PFSK-1 (cell line): ENCODE results near the gene MAP3K9.

ENCODE experiments used
- FOXP2 ChIP-seq: optimal IDR thresholded peaks from 2 replicates; pipeline ENCODE3; 2011; ENCODE audit warnings: borderline replicate concordance, control low read depth, inconsistent platforms; ENCODE audit not compliant: insufficient read depth; ENCODE audit errors: extremely low read length, extremely low read depth
- POLR2AphosphoS5 ChIP-seq: IDR thresholded peaks from 2 replicates; pipeline ENCODE4 v1.6.1; 2012; ENCODE audit warnings: low read depth, mild to moderate bottlenecking, control low read depth, low read length, moderate library complexity
- REST ChIP-seq, 2 experiments: IDR thresholded peaks; 2 replicates each; pipeline versions ENCODE4 v1.6.1 to v1.8.0; 2011 to 2012; ENCODE audit warnings: low read depth in 2 of 2, low read length in 2 of 2, control low read depth in 1 of 2, inconsistent platforms in 1 of 2, mild to moderate bottlenecking in 1 of 2, moderate library complexity in 1 of 2; ENCODE audit not compliant: insufficient read depth in 1 of 2
- SIN3A ChIP-seq: IDR thresholded peaks from 2 replicates; pipeline ENCODE4 v1.6.1; 2012; ENCODE audit warnings: mild to moderate bottlenecking, low read length, moderate library complexity, borderline replicate concordance; ENCODE audit not compliant: insufficient read depth
- TAF1 ChIP-seq: IDR thresholded peaks from 2 replicates; pipeline ENCODE4 v1.6.1; 2012; ENCODE audit warnings: low read length, control low read depth, borderline replicate concordance; ENCODE audit not compliant: insufficient read depth

- TF ChIP-seq SIN3A (no peak), TAF1 (no peak), POLR2AphosphoS5 (no peak), REST (IDR thresholded peaks at IDR 0.05; ENCODE audit: insufficient read depth in 1 of 2, low read depth in 2 of 2, low read length in 2 of 2) (no peak), FOXP2 (no peak)
Observed at GRCh38 chr14:70742316-70742715, 67.0 kb downstream of the MAP3K9 start.
